Cardiac muscle cell (in vitro differentiated cells and primary cell): ENCODE data around the gene TNS1. TPM values are rescaled to one million over a fixed set of nuclear protein-coding genes. Genes with fewer than 3 reads are reported as not detected.

Source experiments
- DNase-seq, 2 donors: peaks; one replicate each; pipeline versions ENCODE4 v3.0.0 to v3.0.0-alpha.2; 2010 to 2017; ENCODE audit warnings: low read depth in 1 of 2, low spot score in 1 of 2
- H3K27ac ChIP-seq: fragments of 200-600 bp; sonication (generic); 2 replicates; pipeline ENCODE4 v1.5.1; 2016
- H3K27me3 ChIP-seq: fragments of 200-600 bp; sonication (generic); 2 replicates; pipeline ENCODE4 v1.6.0; 2016; ENCODE audit warnings: control low read depth
- H3K36me3 ChIP-seq: fragments of 200-600 bp; sonication (generic); 2 replicates; pipeline ENCODE4 v1.5.1; 2016; ENCODE audit warnings: control low read depth
- H3K4me1 ChIP-seq: fragments of 200-600 bp; sonication (generic); 2 replicates; pipeline ENCODE4 v1.8.1; 2017; ENCODE audit warnings: low read depth, mild to moderate bottlenecking, mixed run types
- H3K4me3 ChIP-seq: fragments of 200-600 bp; sonication (generic); 2 replicates; pipeline ENCODE4 v1.5.1; 2016; ENCODE audit warnings: mild to moderate bottlenecking
- H3K9me3 ChIP-seq: fragments of 200-600 bp; sonication (generic); 2 replicates; pipeline ENCODE4 v1.5.1; 2017; ENCODE audit warnings: low read depth, mild to moderate bottlenecking, control low read depth
- CTCF ChIP-seq: IDR thresholded peaks from 2 replicates; pipeline ENCODE4 v1.5.1; 2012; ENCODE audit warnings: low read depth, mild to moderate bottlenecking, low read length
- polyA plus RNA-seq: library from polyadenylated mRNA; unstranded; fragments of >200 nt; fragmentation: Nextera tagmentation; extraction: Ambion mirVana; gene quantifications from 2 replicates; pipeline ENCODE4 v1.2.1, GENCODE V29; 2016
- total RNA-seq: library from RNA; depleted of rRNA; stranded (reverse); fragments of >200 nt; gene quantifications from 2 replicates; pipeline ENCODE4 v1.2.3, GENCODE V29; 2016

Gene TNS1
- total and polyA plus RNA-seq, 2 experiments from 2014 or later, result 16.7 to 44.3 TPM

- TF ChIP-seq CTCF, result no peak
- H3K36me3 ChIP-seq, result peaks cover 3% of the 10 kb centered on the region
- no peak overlapping the region for H3K4me3 ChIP-seq
- no peak overlapping the region for H3K27ac ChIP-seq
- DNase-seq, result no peak
- H3K9me3 ChIP-seq, result no peaks in the 10 kb centered on the region
- peaks cover 61% of the 10 kb centered on the region for H3K27me3 ChIP-seq
- no peaks in the 10 kb centered on the region for H3K4me1 ChIP-seq
These were observed 174.5 kb downstream of the TNS1 start for GRCh38 chr2:217828336-217828735.

DNA sequence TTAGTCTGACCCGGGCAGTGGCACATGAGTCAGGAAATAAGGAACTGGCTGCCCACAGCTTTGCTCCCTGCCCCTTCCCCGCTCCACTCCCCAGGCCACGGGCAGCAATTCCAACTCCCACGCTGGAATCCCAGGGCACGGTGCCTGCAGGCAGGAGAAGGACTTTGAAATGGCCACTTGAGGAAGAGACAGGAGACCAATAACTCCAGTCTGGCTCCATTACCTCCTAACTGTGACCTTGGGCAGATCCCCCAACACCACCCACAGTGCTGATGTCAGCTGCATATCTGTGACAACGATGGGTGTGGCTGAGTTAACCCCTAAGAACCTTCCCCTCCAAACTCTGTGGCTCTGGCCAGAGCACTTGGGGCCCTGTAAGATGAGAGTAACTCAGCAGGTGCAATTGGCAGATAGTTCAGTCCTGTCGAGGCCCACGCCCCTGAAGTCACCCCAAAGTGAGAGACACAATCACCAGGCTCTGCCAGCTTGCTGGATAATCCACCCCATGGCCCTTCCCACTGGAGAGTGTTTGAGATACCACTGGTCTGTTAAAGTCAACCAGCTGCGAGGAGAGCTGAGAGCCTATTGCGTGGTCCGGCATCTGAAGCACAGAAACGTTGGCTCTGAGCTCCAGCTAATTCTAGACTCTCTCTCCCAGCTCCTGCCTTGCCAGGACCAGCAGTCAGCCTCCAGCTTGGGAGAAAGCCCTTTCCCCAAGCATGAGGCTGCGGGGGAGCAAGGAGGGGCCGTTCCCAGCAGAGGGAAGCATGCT is 175.2 kb downstream of the TNS1 start:
- Histone ChIP-seq H3K27ac (no peak overlapping the region), H3K4me1 (no peaks in the 10 kb centered on the region), H3K4me3 (no peak overlapping the region), H3K36me3 (peaks cover 3% of the 10 kb centered on the region), H3K27me3 (peaks cover 56% of the 10 kb centered on the region), H3K9me3 (no peaks in the 10 kb centered on the region)
- DNase-seq, result peak in 1 of 2 donors; percentile 33
- TF ChIP-seq CTCF, result no peak

GRCh38 chr2:217826991-217827390 is 175.8 kb downstream of the TNS1 start:
- DNase-seq, result no peak
- Histone ChIP-seq H3K9me3 (no peaks in the 10 kb centered on the region), H3K27me3 (peaks cover 53% of the 10 kb centered on the region), H3K4me3 (no peak overlapping the region), H3K27ac (no peak overlapping the region), H3K36me3 (peaks cover 3% of the 10 kb centered on the region), H3K4me1 (no peaks in the 10 kb centered on the region)
- no peak for TF ChIP-seq CTCF

GRCh38 chr2:217826520-217826919 is 176.3 kb downstream of the TNS1 start:
- no peak for DNase-seq
- H3K27me3 ChIP-seq, result peaks cover 50% of the 10 kb centered on the region
- no peak overlapping the region for H3K4me3 ChIP-seq
- H3K4me1 ChIP-seq, result no peaks in the 10 kb centered on the region
- no peak for TF ChIP-seq CTCF
- peaks cover 3% of the 10 kb centered on the region for H3K36me3 ChIP-seq
- H3K27ac ChIP-seq, result no peak overlapping the region
- H3K9me3 ChIP-seq, result no peaks in the 10 kb centered on the region

GRCh38 chr2:217825469-217826235 is 177.1 kb downstream of the TNS1 start:
- H3K36me3 ChIP-seq, result peaks cover 3% of the 10 kb centered on the region
- no peak overlapping the region for H3K27ac ChIP-seq
- TF ChIP-seq CTCF, result no peak
- H3K27me3 ChIP-seq, result peaks cover 46% of the 10 kb centered on the region
- H3K4me3 ChIP-seq, result no peak overlapping the region
- no peaks in the 10 kb centered on the region for H3K4me1 ChIP-seq
- H3K9me3 ChIP-seq, result no peaks in the 10 kb centered on the region
- no peak for DNase-seq
